GM21619 (cell line): ENCODE data around the gene SP8.
"Not testable (repeated sequence)": the region's sequence is repeated elsewhere in the genome, so short reads cannot be mapped to it uniquely, and the experiment has no call there.

ENCODE experiments used
- ATAC-seq: cut with Tn5 transposase; IDR thresholded peaks from one replicate; pipeline ENCODE4 v1.9.1; 2021; ENCODE audit not compliant: unreplicated experiment

Gene SP8

GRCh38 chr7:20786779-20787659, at the start of gene SP8:
Gene SP8 (minus strand): TSS chr7:20786886. CDS start chr7:20786798, 88 bp downstream.
- ATAC-seq = no peak

GRCh38 chr7:20836424-20836823, 49.7 kb upstream of the SP8 start:
- peak; percentile 77 for ATAC-seq

GRCh38 chr7:20835111-20835750, 48.5 kb upstream of the SP8 start:
- no peak for ATAC-seq

- no peak for ATAC-seq
Observed at GRCh38 chr7:20834656-20835055, 48.0 kb upstream of the SP8 start.

GRCh38 chr7:20831956-20832355, 45.3 kb upstream of the SP8 start:
- no peak for ATAC-seq

GRCh38 chr7:20831451-20831850, 44.8 kb upstream of the SP8 start:
- no peak for ATAC-seq

- ATAC-seq = peak; percentile 48
Observed at GRCh38 chr7:20828947-20829346, 42.3 kb upstream of the SP8 start.

- no peak for ATAC-seq
Observed at GRCh38 chr7:20827172-20827571, 40.5 kb upstream of the SP8 start.

- ATAC-seq = no peak
Observed at GRCh38 chr7:20826243-20826642, 39.6 kb upstream of the SP8 start.

- no peak for ATAC-seq
Observed at GRCh38 chr7:20825555-20825954, 38.9 kb upstream of the SP8 start.

- not testable (repeated sequence) for ATAC-seq
Observed at GRCh38 chr7:20821390-20821789, 34.7 kb upstream of the SP8 start.

- no peak for ATAC-seq
Observed at GRCh38 chr7:20816372-20816959, 29.8 kb upstream of the SP8 start.

- ATAC-seq = no peak
Observed at GRCh38 chr7:20804345-20804744, 17.7 kb upstream of the SP8 start.

GRCh38 chr7:20799566-20800366, 13.1 kb upstream of the SP8 start:
- no peak for ATAC-seq

- ATAC-seq = no peak
Observed at GRCh38 chr7:20798694-20799121, 12.0 kb upstream of the SP8 start.

- peak; percentile 77 for ATAC-seq
Observed at GRCh38 chr7:20798081-20798693, 11.5 kb upstream of the SP8 start.

GRCh38 chr7:20797462-20798080, 10.9 kb upstream of the SP8 start:
- ATAC-seq = peak; percentile 53

GRCh38 chr7:20797042-20797461, 10.4 kb upstream of the SP8 start:
- no peak for ATAC-seq

- no peak for ATAC-seq
Observed at GRCh38 chr7:20796500-20796899, 9.8 kb upstream of the SP8 start.

- no peak for ATAC-seq
Observed at GRCh38 chr7:20795881-20796280, 9.2 kb upstream of the SP8 start.
